Adipose tissue (tissue), 3 donors: ENCODE measurements around the gene SORCS2. TPM values are rescaled to one million over a fixed set of nuclear protein-coding genes. Genes with fewer than 3 reads are reported as not detected.

Experiments used
- H3K27ac ChIP-seq: one replicate; pipeline ENCODE4 v1.5.1; 2013; ENCODE audit warnings: low read depth, low read length
- WGBS, 3 donors: extraction: QIAGEN DNeasy Blood & Tissue Kit; methylation state at CpG; one replicate each; pipeline ENCODE4 v1.1.7; 2013; 5-methylcytosine and 5-hydroxymethylcytosine counted together
- polyA plus RNA-seq, 3 donors: library from polyadenylated mRNA; stranded (reverse); fragments of 200-250 nt; gene quantifications; one replicate each; pipeline ENCODE4 v1.2.3, GENCODE V29; 2013
- donor health status: healthy with polysubstance abuse.
- donor health status: Bipolar disorder and iron deficiency.
- donor health status: healthy.

The SORCS2 gene
- polyA plus RNA-seq, 3 donors, result 0.22 to 2.2 (median 0.83) TPM

- no peak overlapping the region for H3K27ac ChIP-seq
- WGBS, 3 donors, result 77 to 92% (median 85%) methylated on average over 14 of the region's 14 CpGs
Measured at GRCh38 chr4:7481227-7481626, 288.9 kb downstream of the SORCS2 start.

- H3K27ac ChIP-seq, result no peak overlapping the region
- WGBS, 3 donors, result 52 to 74% (median 73%) methylated on average over 7 of the region's 7 CpGs
Measured at GRCh38 chr4:7485096-7485495, 292.8 kb downstream of the SORCS2 start.

GRCh38 chr4:7486101-7486500, 293.8 kb downstream of the SORCS2 start:
- H3K27ac ChIP-seq, result no peak overlapping the region
- WGBS, 3 donors, result 62 to 81% (median 77%) methylated on average over 11 of the region's 11 CpGs

- no peak overlapping the region for H3K27ac ChIP-seq
- 59 to 75% (median 68%) methylated on average over 10 of the region's 10 CpGs for WGBS, 3 donors
Measured at GRCh38 chr4:7487502-7487901, 295.2 kb downstream of the SORCS2 start.

GRCh38 chr4:7487998-7488671, 295.8 kb downstream of the SORCS2 start:
- WGBS, 3 donors, result 63 to 83% (median 69%) methylated on average over 15 of the region's 15 CpGs

GRCh38 chr4:7491915-7492314, 299.6 kb downstream of the SORCS2 start:
- no peak overlapping the region for H3K27ac ChIP-seq
- 91 to 94% (median 93%) methylated on average over 6 of the region's 6 CpGs for WGBS, 3 donors

More at GRCh38 chr4:7487998-7488671, 295.8 kb downstream of the SORCS2 start:
- H3K27ac ChIP-seq, result no peak overlapping the region

GRCh38 chr4:7498446-7499200, 306.3 kb downstream of the SORCS2 start:
- 58 to 65% (median 60%) methylated on average over 16 of the region's 16 CpGs for WGBS, 3 donors
- H3K27ac ChIP-seq, result no peak overlapping the region

- no peak overlapping the region for H3K27ac ChIP-seq
- 52 to 81% (median 77%) methylated on average over 16 of the region's 16 CpGs for WGBS, 3 donors
Measured at GRCh38 chr4:7499661-7500060, 307.3 kb downstream of the SORCS2 start.

GRCh38 chr4:7500404-7500803, 308.1 kb downstream of the SORCS2 start:
- WGBS, 3 donors, result 52 to 69% (median 55%) methylated on average over 10 of the region's 10 CpGs
- no peak overlapping the region for H3K27ac ChIP-seq

GRCh38 chr4:7501314-7501713, 309.0 kb downstream of the SORCS2 start:
- H3K27ac ChIP-seq, result no peak overlapping the region
- WGBS, 3 donors, result 65 to 77% (median 75%) methylated on average over 11 of the region's 11 CpGs

GRCh38 chr4:7501873-7502272, 309.5 kb downstream of the SORCS2 start:
- H3K27ac ChIP-seq, result no peak overlapping the region
- 65 to 73% (median 73%) methylated on average over 11 of the region's 11 CpGs for WGBS, 3 donors

- no peak overlapping the region for H3K27ac ChIP-seq
- WGBS, 3 donors, result 63 to 77% (median 74%) methylated on average over 15 of the region's 15 CpGs
Measured at GRCh38 chr4:7503559-7504249, 311.4 kb downstream of the SORCS2 start.

GRCh38 chr4:7505116-7505900, 313.0 kb downstream of the SORCS2 start:
- 77 to 91% (median 88%) methylated on average over 25 of the region's 25 CpGs for WGBS, 3 donors
- no peak overlapping the region for H3K27ac ChIP-seq

GRCh38 chr4:7506119-7506518, 313.8 kb downstream of the SORCS2 start:
- WGBS, 3 donors, result 78 to 89% (median 82%) methylated on average over 9 of the region's 9 CpGs
- H3K27ac ChIP-seq, result no peak overlapping the region

- WGBS, 3 donors, result 80 to 84% (median 82%) methylated on average over 3 of the region's 3 CpGs
- no peak overlapping the region for H3K27ac ChIP-seq
Measured at GRCh38 chr4:7506572-7506971, 314.2 kb downstream of the SORCS2 start.

- H3K27ac ChIP-seq, result no peak overlapping the region
- WGBS, 3 donors, result 64 to 81% (median 74%) methylated on average over 11 of the region's 11 CpGs
Measured at GRCh38 chr4:7507381-7507780, 315.0 kb downstream of the SORCS2 start.

GRCh38 chr4:7510066-7510465, 317.7 kb downstream of the SORCS2 start:
- WGBS, 3 donors, result 57 to 81% (median 73%) methylated on average over 27 of the region's 27 CpGs
- no peak overlapping the region for H3K27ac ChIP-seq

- H3K27ac ChIP-seq, result no peak overlapping the region
- WGBS, 3 donors, result 72 to 75% (median 74%) methylated on average over 30 of the region's 30 CpGs
Measured at GRCh38 chr4:7510538-7510937, 318.2 kb downstream of the SORCS2 start.
